Neuron (in vitro differentiated cells): ENCODE data around the gene SLC23A2.

Experiments
- H2AFZ ChIP-seq: one replicate; pipeline ENCODE4 v1.6.1; 2013; ENCODE audit warnings: low read depth, mild to moderate bottlenecking, inconsistent platforms, low read length, moderate library complexity
- H3K27me3 ChIP-seq: one replicate; pipeline ENCODE4 v1.6.1; 2013; ENCODE audit warnings: low read length; ENCODE audit not compliant: insufficient read depth
- H3K36me3 ChIP-seq: one replicate; pipeline ENCODE4 v1.6.1; 2013; ENCODE audit warnings: low read length; ENCODE audit not compliant: insufficient read depth
- H3K4me1 ChIP-seq: one replicate; pipeline ENCODE4 v1.6.1; 2013; ENCODE audit warnings: low read length; ENCODE audit not compliant: insufficient read depth
- H3K4me3 ChIP-seq: 2 replicates; pipeline ENCODE4 v1.5.1; 2013; ENCODE audit warnings: mild to moderate bottlenecking, low read length, moderate library complexity
- H3K9me3 ChIP-seq: one replicate; pipeline ENCODE4 v1.6.1; 2013; ENCODE audit warnings: low read length

SLC23A2 gene

GRCh38 chr20:4972506-4973251, 28.6 kb downstream of the SLC23A2 start:
- Histone ChIP-seq H3K9me3 (no peaks in the 10 kb centered on the region), H3K4me3 (no peak overlapping the region), H2AFZ (no peak overlapping the region)

DNA sequence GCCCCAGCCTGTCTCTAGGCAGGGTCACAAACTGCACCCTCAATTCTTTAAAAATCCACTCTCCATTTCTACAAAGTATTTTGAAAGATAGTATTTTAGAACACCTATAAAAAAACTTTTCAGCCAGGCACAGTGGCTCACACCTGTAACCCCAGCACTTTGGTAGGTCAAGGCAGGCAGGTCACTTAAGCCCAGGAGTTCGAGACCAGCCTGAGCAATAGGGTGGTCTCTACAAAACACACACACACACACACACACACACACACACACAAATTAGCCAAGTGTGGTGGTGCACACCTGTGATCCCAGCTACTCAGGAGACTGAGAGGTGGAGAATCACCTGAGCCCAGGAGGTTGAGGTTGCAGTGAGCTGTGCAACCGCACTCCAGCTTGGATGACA, 30.2 kb downstream of the SLC23A2 start:
- no peaks in the 10 kb centered on the region for H3K4me1 ChIP-seq
- peaks cover 6% of the 10 kb centered on the region for H3K36me3 ChIP-seq
- no peak overlapping the region for H3K4me3 ChIP-seq
- no peak overlapping the region for H2AFZ ChIP-seq
- H3K27me3 ChIP-seq: no peaks in the 10 kb centered on the region
- no peaks in the 10 kb centered on the region for H3K9me3 ChIP-seq

More at GRCh38 chr20:4972506-4973251, 28.6 kb downstream of the SLC23A2 start:
- Histone ChIP-seq H3K27me3 (no peaks in the 10 kb centered on the region), H3K36me3 (peaks cover 6% of the 10 kb centered on the region), H3K4me1 (no peaks in the 10 kb centered on the region)

DNA sequence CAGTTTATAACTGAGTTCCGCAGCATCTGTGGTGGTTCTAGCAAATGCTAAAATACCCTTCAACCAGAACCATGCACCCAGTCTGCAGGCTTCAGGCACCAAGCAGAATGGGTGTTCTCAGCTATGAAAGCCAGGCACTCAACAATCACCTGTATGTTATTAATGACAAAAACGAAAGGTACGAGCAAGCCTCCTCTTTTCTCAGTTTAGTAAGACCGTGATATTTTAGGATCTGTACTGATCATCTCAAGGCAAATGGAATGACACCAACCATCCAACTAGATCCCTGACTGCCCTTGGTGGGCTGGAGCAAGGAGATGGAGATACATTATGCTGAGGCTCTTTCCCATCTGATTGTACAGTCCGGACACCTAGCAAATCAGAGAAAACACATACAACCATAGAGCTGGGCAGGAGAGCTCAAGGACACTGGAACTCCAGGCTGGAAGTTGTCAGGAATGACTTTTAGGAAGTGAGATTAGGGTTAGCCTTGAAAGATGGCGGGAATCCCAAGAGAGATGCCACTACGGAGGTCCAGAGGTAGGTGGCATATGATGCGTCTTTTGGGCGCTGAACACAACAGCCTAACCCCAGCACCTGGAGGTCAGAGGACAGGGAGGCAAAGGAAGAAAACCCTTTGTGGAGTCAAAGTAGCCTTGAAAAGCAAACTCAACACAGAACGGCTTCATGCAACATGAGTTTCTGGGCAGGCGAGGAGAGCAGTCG, 33.4 kb downstream of the SLC23A2 start:
- H3K9me3 ChIP-seq: no peaks in the 10 kb centered on the region
- H3K27me3 ChIP-seq: no peaks in the 10 kb centered on the region
- peaks cover 6% of the 10 kb centered on the region for H3K36me3 ChIP-seq
- H3K4me1 ChIP-seq: no peaks in the 10 kb centered on the region
- H2AFZ ChIP-seq: no peak overlapping the region
- H3K4me3 ChIP-seq: no peak overlapping the region

- Histone ChIP-seq H3K4me1 (no peaks in the 10 kb centered on the region), H3K36me3 (peaks cover 6% of the 10 kb centered on the region), H3K27me3 (no peaks in the 10 kb centered on the region), H3K4me3 (no peak overlapping the region), H2AFZ (no peak overlapping the region), H3K9me3 (no peaks in the 10 kb centered on the region)
Observed at GRCh38 chr20:4966826-4967751, 34.2 kb downstream of the SLC23A2 start.

DNA sequence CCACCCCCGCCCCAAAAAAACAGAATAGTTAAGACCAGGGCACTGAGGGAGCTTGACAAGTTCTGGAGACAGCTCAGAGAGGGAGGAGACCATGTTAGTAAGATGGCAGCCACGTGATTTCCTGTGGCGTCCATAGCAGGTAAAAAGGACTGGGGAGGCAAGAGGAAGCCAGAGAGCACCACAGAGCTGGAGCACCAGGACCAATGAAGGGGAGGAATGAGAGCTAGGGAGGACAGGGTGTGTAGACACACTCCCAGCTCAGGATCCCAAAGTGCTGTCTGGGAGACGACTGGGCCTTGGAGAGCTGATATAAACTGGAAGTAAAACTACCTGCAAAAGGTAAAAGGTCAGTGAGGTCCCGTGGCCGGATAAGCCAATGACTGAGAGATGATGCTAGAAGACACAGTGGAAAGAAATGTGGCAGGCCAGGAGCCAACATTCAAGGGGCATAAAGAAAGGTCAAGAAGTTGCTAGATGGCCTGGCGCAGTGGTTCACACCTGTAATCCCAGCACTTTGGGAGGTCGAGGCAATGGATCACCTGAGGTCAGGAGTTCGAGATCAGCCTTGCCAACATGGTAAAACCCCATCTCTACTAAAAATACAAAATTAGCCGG, 39.0 kb downstream of the SLC23A2 start:
- no peak overlapping the region for H3K4me3 ChIP-seq
- H2AFZ ChIP-seq: no peak overlapping the region
- no peaks in the 10 kb centered on the region for H3K36me3 ChIP-seq
- no peaks in the 10 kb centered on the region for H3K4me1 ChIP-seq
- no peaks in the 10 kb centered on the region for H3K9me3 ChIP-seq
- no peaks in the 10 kb centered on the region for H3K27me3 ChIP-seq

GRCh38 chr20:4961746-4962145, 39.6 kb downstream of the SLC23A2 start:
- no peak overlapping the region for H3K4me3 ChIP-seq
- H2AFZ ChIP-seq: no peak overlapping the region
- no peaks in the 10 kb centered on the region for H3K9me3 ChIP-seq
- no peaks in the 10 kb centered on the region for H3K4me1 ChIP-seq
- H3K36me3 ChIP-seq: no peaks in the 10 kb centered on the region
- H3K27me3 ChIP-seq: no peaks in the 10 kb centered on the region

- no peaks in the 10 kb centered on the region for H3K27me3 ChIP-seq
Observed at GRCh38 chr20:4959592-4959991, 41.7 kb downstream of the SLC23A2 start.

GRCh38 chr20:4957939-4958362, 43.4 kb downstream of the SLC23A2 start:
- H3K9me3 ChIP-seq: no peaks in the 10 kb centered on the region
- no peak overlapping the region for H3K4me3 ChIP-seq
- H2AFZ ChIP-seq: no peak overlapping the region
- no peaks in the 10 kb centered on the region for H3K27me3 ChIP-seq
- no peaks in the 10 kb centered on the region for H3K36me3 ChIP-seq
- H3K4me1 ChIP-seq: no peaks in the 10 kb centered on the region

More at GRCh38 chr20:4959592-4959991, 41.7 kb downstream of the SLC23A2 start:
- H3K9me3 ChIP-seq: no peaks in the 10 kb centered on the region
- H2AFZ ChIP-seq: no peak overlapping the region
- H3K36me3 ChIP-seq: no peaks in the 10 kb centered on the region
- no peaks in the 10 kb centered on the region for H3K4me1 ChIP-seq
- H3K4me3 ChIP-seq: no peak overlapping the region

- H3K9me3 ChIP-seq: no peaks in the 10 kb centered on the region
- no peaks in the 10 kb centered on the region for H3K36me3 ChIP-seq
- no peaks in the 10 kb centered on the region for H3K4me1 ChIP-seq
- H3K27me3 ChIP-seq: no peaks in the 10 kb centered on the region
- no peak overlapping the region for H2AFZ ChIP-seq
- H3K4me3 ChIP-seq: no peak overlapping the region
Observed at GRCh38 chr20:4957187-4957586, 44.1 kb downstream of the SLC23A2 start.

- no peak overlapping the region for H2AFZ ChIP-seq
- H3K27me3 ChIP-seq: no peaks in the 10 kb centered on the region
- no peaks in the 10 kb centered on the region for H3K9me3 ChIP-seq
- no peak overlapping the region for H3K4me3 ChIP-seq
- H3K36me3 ChIP-seq: no peaks in the 10 kb centered on the region
- H3K4me1 ChIP-seq: no peaks in the 10 kb centered on the region
Observed at GRCh38 chr20:4956200-4956810, 45.0 kb downstream of the SLC23A2 start.

DNA sequence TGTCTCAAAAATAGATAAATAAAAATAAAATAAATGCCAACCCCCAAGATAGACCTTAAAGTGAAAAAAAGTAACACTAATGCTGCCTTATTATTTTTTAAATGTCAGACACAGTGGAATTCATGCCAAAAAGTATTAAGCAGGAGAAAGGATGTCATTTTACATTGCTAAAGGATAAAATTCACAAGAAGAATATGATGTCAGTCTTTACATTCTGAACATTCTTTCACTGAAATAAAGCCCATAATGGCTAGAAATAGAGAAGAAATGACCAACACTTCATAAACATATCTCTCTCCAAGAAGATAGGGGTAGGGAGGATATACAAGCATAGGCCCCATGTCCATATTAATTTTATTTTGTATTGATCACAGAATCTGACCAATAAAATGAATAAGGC, 47.4 kb downstream of the SLC23A2 start:
- Histone ChIP-seq H3K36me3 (no peaks in the 10 kb centered on the region), H3K4me3 (no peak overlapping the region), H2AFZ (no peak overlapping the region), H3K27me3 (no peaks in the 10 kb centered on the region), H3K4me1 (no peaks in the 10 kb centered on the region), H3K9me3 (no peaks in the 10 kb centered on the region)

DNA sequence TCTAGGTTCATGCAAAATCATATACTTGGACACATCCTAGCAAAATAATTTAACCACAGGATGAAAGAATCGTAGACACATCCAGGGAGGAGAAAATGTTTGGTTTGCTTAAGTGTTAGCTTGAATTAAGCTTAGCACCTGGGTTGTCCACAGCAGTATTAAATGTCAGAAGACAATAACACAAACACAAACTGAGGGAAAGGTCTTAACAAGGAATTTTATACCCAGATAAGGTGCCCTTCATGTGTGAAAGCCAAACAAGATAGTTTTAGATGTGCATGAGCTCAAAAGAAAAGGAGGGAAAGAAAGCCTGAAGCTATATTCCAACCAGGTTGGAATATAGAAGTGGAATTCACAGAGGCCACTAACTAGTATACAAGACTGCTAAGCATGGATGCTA, 49.1 kb downstream of the SLC23A2 start:
- H3K4me3 ChIP-seq: no peak overlapping the region
- H3K9me3 ChIP-seq: no peaks in the 10 kb centered on the region
- no peak overlapping the region for H2AFZ ChIP-seq
- H3K4me1 ChIP-seq: peaks cover 5% of the 10 kb centered on the region
- no peaks in the 10 kb centered on the region for H3K36me3 ChIP-seq
- H3K27me3 ChIP-seq: no peaks in the 10 kb centered on the region
